IMR-90 (cell line): ENCODE measurements around the gene PARVB.

ENCODE experiments used
- BHLHE40 ChIP-seq: fragments of 150-350 bp; IDR thresholded peaks from 2 replicates; pipeline ENCODE4 v1.6.1; 2016; ENCODE audit warnings: mild to moderate bottlenecking, low read depth, low read length
- CEBPB ChIP-seq: IDR thresholded peaks from 2 replicates; pipeline ENCODE4 v1.6.1; 2012; ENCODE audit warnings: low read depth, low read length, improper control_type of control experiment
- ELK1 ChIP-seq: fragments of 150-350 bp; IDR thresholded peaks from 2 replicates; pipeline ENCODE4 v1.6.1; 2016; ENCODE audit warnings: low read depth, mild to moderate bottlenecking, low read length, moderate library complexity, borderline replicate concordance
- FOS ChIP-seq: fragments of 150-350 bp; IDR thresholded peaks from 2 replicates; pipeline ENCODE4 v1.6.1; 2016; ENCODE audit warnings: low read depth, low read length
- MAZ ChIP-seq: IDR thresholded peaks from 2 replicates; pipeline ENCODE4 v1.6.1; 2012; ENCODE audit warnings: low read depth, mild to moderate bottlenecking, low read length, improper control_type of control experiment, moderate library complexity, borderline replicate concordance
- MXI1 ChIP-seq: IDR thresholded peaks from 2 replicates; pipeline ENCODE4 v1.6.1; 2012; ENCODE audit warnings: low read depth, mild to moderate bottlenecking, low read length, moderate library complexity, borderline replicate concordance
- POLR2A ChIP-seq: IDR thresholded peaks from 2 replicates; pipeline ENCODE4 v1.6.1; 2012; ENCODE audit warnings: mild to moderate bottlenecking, low read depth, low read length
- RAD21 ChIP-seq: IDR thresholded peaks from 2 replicates; pipeline ENCODE4 v1.6.1; 2012; ENCODE audit warnings: low read length, improper control_type of control experiment
- RCOR1 ChIP-seq: IDR thresholded peaks from 2 replicates; pipeline ENCODE4 v1.6.1; 2012; ENCODE audit warnings: mild to moderate bottlenecking, low read length, improper control_type of control experiment; ENCODE audit not compliant: insufficient replicate concordance
- RFX5 ChIP-seq: IDR thresholded peaks from 2 replicates; pipeline ENCODE4 v1.8.0; 2012; ENCODE audit warnings: low read depth, mild to moderate bottlenecking, low read length, moderate library complexity
- SMC3 ChIP-seq: fragments of 150-350 bp; IDR thresholded peaks from 2 replicates; pipeline ENCODE4 v1.6.1; 2016; ENCODE audit warnings: low read depth, mild to moderate bottlenecking, antibody characterized with exemption, low read length, moderate library complexity
- USF2 ChIP-seq: fragments of 150-350 bp; IDR thresholded peaks from 2 replicates; pipeline ENCODE4 v1.6.1; 2017; ENCODE audit warnings: mild to moderate bottlenecking, antibody characterized with exemption, low read length, low read depth
- TF ChIP-seq, protein P1 (sequence below): conservative IDR thresholded peaks from 2 replicates; pipeline ENCODE4 v1.5.1; 2012; ENCODE audit warnings: mild to moderate bottlenecking, low read depth, low read length, improper control_type of control experiment

GRCh38 chr22:44157916-44158618 is 134.0 kb downstream of the PARVB start:
- TF ChIP-seq, protein P1, sequence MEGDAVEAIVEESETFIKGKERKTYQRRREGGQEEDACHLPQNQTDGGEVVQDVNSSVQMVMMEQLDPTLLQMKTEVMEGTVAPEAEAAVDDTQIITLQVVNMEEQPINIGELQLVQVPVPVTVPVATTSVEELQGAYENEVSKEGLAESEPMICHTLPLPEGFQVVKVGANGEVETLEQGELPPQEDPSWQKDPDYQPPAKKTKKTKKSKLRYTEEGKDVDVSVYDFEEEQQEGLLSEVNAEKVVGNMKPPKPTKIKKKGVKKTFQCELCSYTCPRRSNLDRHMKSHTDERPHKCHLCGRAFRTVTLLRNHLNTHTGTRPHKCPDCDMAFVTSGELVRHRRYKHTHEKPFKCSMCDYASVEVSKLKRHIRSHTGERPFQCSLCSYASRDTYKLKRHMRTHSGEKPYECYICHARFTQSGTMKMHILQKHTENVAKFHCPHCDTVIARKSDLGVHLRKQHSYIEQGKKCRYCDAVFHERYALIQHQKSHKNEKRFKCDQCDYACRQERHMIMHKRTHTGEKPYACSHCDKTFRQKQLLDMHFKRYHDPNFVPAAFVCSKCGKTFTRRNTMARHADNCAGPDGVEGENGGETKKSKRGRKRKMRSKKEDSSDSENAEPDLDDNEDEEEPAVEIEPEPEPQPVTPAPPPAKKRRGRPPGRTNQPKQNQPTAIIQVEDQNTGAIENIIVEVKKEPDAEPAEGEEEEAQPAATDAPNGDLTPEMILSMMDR, result no peak
- TF ChIP-seq CEBPB (no peak), ELK1 (no peak), POLR2A (no peak), MXI1 (no peak), FOS (no peak), BHLHE40 (no peak), RFX5 (no peak), RAD21 (no peak), SMC3 (no peak), RCOR1 (no peak), USF2 (no peak), MAZ (no peak)
